ENCODE data around the gene DXO. TPM values are rescaled to one million over a fixed set of nuclear protein-coding genes. Genes with fewer than 3 reads are reported as not detected.

DXO gene
- 18.7 and 22.7 TPM in 2 replicates for total RNA-seq

DNA sequence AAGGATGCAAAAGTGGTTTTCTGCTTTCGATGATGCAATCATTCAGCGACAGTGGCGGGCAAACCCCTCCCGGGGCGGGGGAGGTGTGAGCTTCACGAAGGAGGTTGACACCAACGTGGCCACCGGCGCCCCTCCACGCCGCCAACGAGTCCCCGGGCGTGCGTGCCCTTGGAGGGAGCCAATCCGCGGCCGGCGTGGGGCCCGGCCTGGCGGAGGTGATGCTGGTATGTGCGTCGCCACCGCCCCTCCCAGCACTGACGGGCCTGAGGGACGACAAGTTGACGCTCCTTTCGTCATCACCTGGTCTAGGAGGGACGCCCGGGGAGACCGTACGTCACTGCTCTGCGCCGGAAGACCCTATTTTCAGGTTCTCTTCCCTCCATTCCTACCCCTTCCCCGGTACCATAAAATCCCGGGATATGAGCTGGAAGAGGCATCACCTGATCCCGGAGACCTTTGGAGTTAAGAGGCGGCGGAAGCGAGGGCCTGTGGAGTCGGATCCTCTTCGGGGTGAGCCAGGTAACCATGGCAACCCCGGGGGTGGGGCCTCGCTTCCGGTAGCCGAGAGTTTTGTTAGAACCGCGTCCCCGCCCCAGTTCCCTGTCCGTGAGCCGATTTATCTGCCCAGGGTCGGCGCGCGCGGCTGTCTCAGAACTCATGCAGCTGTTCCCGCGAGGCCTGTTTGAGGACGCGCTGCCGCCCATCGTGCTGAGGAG, at the start of gene DXO:
TSS of gene DXO (minus strand) at position 146 of the 716 bp plus-strand sequence. CDS start 463 bp downstream, outside the sequence.

DNA sequence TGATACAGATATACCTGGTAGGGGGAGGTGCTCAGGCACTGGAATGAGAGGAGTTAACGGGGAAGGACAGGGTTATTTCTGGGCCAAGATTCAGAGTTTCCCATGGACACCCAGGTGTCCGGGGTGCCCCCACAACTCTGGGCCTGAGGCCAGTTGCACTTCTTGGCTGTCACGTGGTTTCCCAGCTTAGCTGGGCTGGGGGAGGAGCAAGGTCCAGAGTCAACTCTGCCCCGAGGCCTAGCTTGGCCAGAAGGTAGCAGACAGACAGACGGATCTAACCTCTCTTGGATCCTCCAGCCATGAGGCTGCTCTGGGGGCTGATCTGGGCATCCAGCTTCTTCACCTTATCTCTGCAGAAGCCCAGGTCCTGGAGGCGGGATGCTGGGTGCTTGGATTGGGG, 42.6 kb upstream of the DXO start, which contains the start of gene C4B:
TSS of gene C4B (plus strand) at position 249 of the 400 bp plus-strand sequence. CDS start at position 300, 51 bp downstream.

DNA sequence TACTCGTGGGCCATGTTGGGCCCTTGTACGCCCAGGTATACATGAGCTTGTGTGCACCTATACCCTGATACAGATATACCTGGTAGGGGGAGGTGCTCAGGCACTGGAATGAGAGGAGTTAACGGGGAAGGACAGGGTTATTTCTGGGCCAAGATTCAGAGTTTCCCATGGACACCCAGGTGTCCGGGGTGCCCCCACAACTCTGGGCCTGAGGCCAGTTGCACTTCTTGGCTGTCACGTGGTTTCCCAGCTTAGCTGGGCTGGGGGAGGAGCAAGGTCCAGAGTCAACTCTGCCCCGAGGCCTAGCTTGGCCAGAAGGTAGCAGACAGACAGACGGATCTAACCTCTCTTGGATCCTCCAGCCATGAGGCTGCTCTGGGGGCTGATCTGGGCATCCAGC, 9.8 kb upstream of the DXO start, which contains the start of gene C4A:
TSS of gene C4A (plus strand) at position 314 of the 400 bp plus-strand sequence. CDS start at position 365, 51 bp downstream.

DNA sequence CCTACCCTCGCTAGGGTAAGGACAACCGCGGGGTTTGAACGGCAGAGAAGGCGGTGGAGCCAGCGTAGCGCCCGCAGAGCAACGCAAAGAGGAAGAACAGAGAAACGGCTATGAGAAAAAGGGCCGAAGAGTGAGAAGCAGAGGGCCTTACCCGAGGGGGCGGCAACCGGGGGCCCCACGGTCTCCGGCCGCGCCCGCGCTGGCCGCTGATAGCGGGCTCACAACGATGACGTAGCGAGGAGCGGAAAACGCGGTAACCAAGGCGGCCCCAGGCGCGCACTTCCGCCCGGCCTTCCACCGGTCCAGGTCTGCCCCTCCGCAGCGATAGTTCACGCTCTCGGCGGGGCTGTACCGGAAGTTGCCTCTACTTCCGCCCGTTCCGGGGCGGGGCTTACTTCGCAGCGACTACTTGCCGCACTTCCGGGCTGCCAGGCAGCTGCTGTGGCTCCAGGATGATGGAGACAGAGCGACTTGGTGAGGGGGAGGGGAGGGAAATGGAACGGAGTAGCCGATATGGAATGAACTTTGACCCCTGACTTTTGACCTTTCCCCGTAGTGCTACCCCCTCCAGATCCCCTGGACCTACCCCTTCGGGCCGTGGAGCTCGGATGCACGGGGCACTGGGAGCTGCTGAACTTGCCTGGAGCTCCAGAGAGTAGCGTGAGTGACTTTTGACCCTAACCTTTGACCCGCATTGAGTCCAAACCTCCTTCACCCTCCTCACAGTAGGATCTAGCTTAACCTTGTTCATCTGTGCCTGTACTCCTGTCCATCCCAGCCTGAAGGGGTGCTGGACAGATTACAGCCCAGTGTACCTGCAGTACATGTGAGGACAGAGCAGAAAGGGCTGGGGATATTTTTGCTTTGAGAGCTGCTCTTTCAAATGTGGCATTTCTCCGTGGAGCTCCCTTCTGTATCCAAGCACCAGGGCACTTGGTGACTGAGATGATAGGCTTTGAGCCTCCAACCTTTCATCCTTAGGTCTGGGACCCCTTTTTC, 12.9 kb downstream of the DXO start, which contains the start of the genes NELFE and SKIC2:
TSS of gene NELFE (minus strand) at position 231 of the 999 bp plus-strand sequence. CDS start 525 bp downstream, outside the sequence.
TSS of gene SKIC2 (plus strand) at position 435 of the 999 bp plus-strand sequence. CDS start at position 453, 18 bp downstream.

DNA sequence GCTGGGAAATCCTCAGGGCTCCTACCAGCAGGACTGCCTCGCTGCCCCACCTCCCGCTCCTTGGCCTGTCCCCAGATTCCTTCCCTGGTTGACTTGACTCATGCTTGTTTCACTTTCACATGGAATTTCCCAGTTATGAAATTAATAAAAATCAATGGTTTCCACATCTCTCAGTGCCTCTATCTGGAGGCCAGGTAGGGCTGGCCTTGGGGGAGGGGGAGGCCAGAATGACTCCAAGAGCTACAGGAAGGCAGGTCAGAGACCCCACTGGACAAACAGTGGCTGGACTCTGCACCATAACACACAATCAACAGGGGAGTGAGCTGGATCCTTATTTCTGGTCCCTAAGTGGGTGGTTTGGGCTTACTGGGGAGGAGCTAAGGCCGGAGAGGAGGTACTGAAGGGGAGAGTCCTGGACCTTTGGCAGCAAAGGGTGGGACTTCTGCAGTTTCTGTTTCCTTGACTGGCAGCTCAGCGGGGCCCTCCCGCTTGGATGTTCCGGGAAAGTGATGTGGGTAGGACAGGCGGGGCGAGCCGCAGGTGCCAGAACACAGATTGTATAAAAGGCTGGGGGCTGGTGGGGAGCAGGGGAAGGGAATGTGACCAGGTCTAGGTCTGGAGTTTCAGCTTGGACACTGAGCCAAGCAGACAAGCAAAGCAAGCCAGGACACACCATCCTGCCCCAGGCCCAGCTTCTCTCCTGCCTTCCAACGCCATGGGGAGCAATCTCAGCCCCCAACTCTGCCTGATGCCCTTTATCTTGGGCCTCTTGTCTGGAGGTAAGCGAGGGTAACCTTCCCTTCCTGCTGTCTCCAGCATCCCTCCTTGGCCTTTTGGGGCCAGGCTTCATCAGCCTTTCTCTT, 26.2 kb downstream of the DXO start, which contains the start of gene CFB:
TSS of gene CFB (plus strand) at position 589 of the 863 bp plus-strand sequence. CDS start at position 716, 127 bp downstream.

DNA sequence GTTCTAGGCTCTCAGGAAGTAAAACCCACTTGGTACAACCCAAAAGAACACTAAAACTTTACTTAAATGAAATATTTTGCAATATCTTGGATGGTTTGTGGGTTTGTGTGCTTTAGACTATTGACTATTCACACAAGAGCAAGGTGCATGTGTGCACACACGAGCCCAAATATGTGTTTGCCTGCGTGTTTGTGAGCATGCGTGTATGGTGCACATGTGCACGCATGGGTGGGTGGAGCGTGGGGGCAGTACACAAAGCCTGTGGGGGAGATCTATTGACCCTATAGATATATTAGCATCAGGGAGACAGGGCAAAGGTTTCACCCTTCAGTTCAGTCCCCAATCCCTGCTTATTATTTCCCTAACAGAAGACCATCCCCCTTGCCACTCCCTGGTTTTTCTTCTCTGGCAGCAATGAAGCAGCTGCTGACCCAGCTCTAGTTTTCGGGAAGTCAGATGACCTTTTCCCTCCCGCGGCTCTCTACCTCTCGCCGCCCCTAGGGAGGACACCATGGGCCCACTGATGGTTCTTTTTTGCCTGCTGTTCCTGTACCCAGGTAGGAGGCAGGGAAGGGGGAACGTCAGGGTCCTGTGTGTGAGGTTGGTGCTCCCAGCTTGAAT, 44.6 kb downstream of the DXO start, which contains the start of gene C2:
TSS of gene C2 (plus strand) at position 476 of the 621 bp plus-strand sequence. CDS start at position 512, 36 bp downstream.

Other genes with a start within 250 kb of the DXO start
- not detected in 2 replicates for gene MPIG6B, start 248.8 kb downstream of the DXO start, total RNA-seq
- 90.3 and 106 TPM in 2 replicates for gene DDAH2, start 242.8 kb downstream of the DXO start, total RNA-seq
- gene CLIC1, start 235.6 kb downstream of the DXO start, total RNA-seq, result 1,055 and 1,092 TPM in 2 replicates
- 8.3 and 14.5 TPM in 2 replicates for gene MSH5, start 232.1 kb downstream of the DXO start, total RNA-seq
- gene SAPCD1, start 209.5 kb downstream of the DXO start, total RNA-seq, result 0.67 and 1.7 TPM in 2 replicates
- gene VWA7, start 194.8 kb downstream of the DXO start, total RNA-seq, result 0.49 and 1.6 TPM in 2 replicates
- gene VARS1, start 176.4 kb downstream of the DXO start, total RNA-seq, result 102 and 107 TPM in 2 replicates
- 117 and 140 TPM in 2 replicates for gene LSM2, start 165.2 kb downstream of the DXO start, total RNA-seq
- 0.33 and 0.39 TPM in 2 replicates for gene HSPA1L, start 156.9 kb downstream of the DXO start, total RNA-seq
- gene HSPA1A, start 156.6 kb downstream of the DXO start, total RNA-seq, result 158 and 167 TPM in 2 replicates
- 110 and 126 TPM in 2 replicates for gene HSPA1B, start 144.4 kb downstream of the DXO start, total RNA-seq
- gene NEU1, start 109.3 kb downstream of the DXO start, total RNA-seq, result 96.4 and 102 TPM in 2 replicates
- 0.30 and 0.33 TPM in 2 replicates for gene SLC44A4, start 93.1 kb downstream of the DXO start, total RNA-seq
- gene EHMT2, start 74.4 kb downstream of the DXO start, total RNA-seq, result 35.4 and 39.2 TPM in 2 replicates
- 0.53 and 0.54 TPM in 2 replicates for gene ZBTB12, start 70.1 kb downstream of the DXO start, total RNA-seq
- gene C2, start 44.4 kb downstream of the DXO start, total RNA-seq, result not detected in 2 replicates
- 3.9 and 7.0 TPM in 2 replicates for gene CFB, start 26.0 kb downstream of the DXO start, total RNA-seq
- 99.5 and 101 TPM in 2 replicates for gene NELFE, start 13.2 kb downstream of the DXO start, total RNA-seq
- 38.9 and 44.7 TPM in 2 replicates for gene SKIC2, start 13.0 kb downstream of the DXO start, total RNA-seq
- gene C4A, start 9.9 kb upstream of the DXO start, total RNA-seq, result 0.53 and 1.3 TPM in 2 replicates
- 0.33 and 1.6 TPM in 2 replicates for gene C4B, start 42.7 kb upstream of the DXO start, total RNA-seq
- gene CYP21A2, start 66.3 kb upstream of the DXO start, total RNA-seq, result not detected in 2 replicates
- gene TNXB, start 137.2 kb upstream of the DXO start, total RNA-seq, result 2.5 and 3.3 TPM in 2 replicates
- 21.3 and 27.2 TPM in 2 replicates for gene ATF6B, start 156.1 kb upstream of the DXO start, total RNA-seq
- gene FKBPL, start 158.2 kb upstream of the DXO start, total RNA-seq, result 3.3 and 5.1 TPM in 2 replicates
- not detected in 2 replicates for gene PRRT1, start 179.8 kb upstream of the DXO start, total RNA-seq
- 14.4 and 22.5 TPM in 2 replicates for gene PPT2, start 182.0 kb upstream of the DXO start, total RNA-seq
- gene EGFL8, start 192.5 kb upstream of the DXO start, total RNA-seq, result 1.5 and 2.3 TPM in 2 replicates
- gene AGPAT1, start 203.9 kb upstream of the DXO start, total RNA-seq, result 29.4 and 31.0 TPM in 2 replicates
- 68.7 and 75.7 TPM in 2 replicates for gene RNF5, start 206.3 kb upstream of the DXO start, total RNA-seq
- gene AGER, start 212.1 kb upstream of the DXO start, total RNA-seq, result 0.59 and 1.3 TPM in 2 replicates
- 25.1 and 33.4 TPM in 2 replicates for gene PBX2, start 218.1 kb upstream of the DXO start, total RNA-seq
- gene GPSM3, start 220.5 kb upstream of the DXO start, total RNA-seq, result 17.0 and 20.5 TPM in 2 replicates